ENCODE data around the gene ATRN.

Gene ATRN

DNA sequence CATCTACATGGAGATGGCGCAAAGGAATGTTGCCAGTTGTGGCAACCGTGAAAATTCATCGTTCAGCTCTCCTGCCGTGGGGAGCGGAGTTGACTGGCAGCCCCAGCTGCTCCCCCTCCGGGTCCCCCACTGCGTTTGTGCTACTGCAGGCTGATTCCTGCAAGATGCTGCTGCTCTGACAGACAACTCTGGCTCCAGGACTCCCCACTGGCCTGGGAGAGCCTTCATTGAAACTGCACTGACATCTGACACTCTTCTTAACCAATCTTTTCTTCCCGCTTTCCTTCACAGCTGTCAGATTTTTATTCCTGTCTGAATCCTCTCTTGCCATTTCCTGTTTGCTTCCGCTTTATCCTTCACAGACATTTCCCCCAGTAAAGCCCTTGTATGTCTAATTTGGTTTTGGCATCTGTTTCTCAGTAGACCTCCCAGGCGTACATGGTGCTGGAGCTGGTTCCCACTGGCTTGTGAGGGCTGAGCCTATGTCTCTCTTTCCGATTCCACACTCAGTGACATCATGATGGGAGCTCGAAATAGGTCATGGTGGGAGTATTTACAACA lies 9.5 kb upstream of the ATRN start:
- TF ChIP-seq CTCF (conservative IDR thresholded peaks at IDR 0.05; ENCODE audit: low read depth), result no peak
- no peak overlapping the region for H3K27ac ChIP-seq
- CTCF ChIA-PET, result interaction anchor here (0.6 to 0.8 kb wide), 2 partner anchors 394 to 1684 kb away, joined by 3 to 4 read pairs; no protein-coding TSS in a partner anchor
- no peak for DNase-seq (ENCODE audit: low spot score)
- POLR2A ChIA-PET (ENCODE audit: low non-redundant PET), result no interaction called here

GRCh38 chr20:3461911-3462677 lies 8.7 kb upstream of the ATRN start:
- TF ChIP-seq CTCF (conservative IDR thresholded peaks at IDR 0.05; ENCODE audit: low read depth), result no peak
- no peak overlapping the region for H3K27ac ChIP-seq
- ChIA-PET CTCF (interaction anchor here (0.8 kb wide), 1 partner anchor 393 kb away, joined by 4 read pairs; no protein-coding TSS in a partner anchor), POLR2A (ENCODE audit: low non-redundant PET) (no interaction called here)
- no peak for DNase-seq (ENCODE audit: low spot score)

GRCh38 chr20:3464166-3464565 lies 6.7 kb upstream of the ATRN start:
- CTCF ChIA-PET, result interaction anchor here (0.7 kb wide), 1 partner anchor 355 kb away, joined by 5 read pairs; no protein-coding TSS in a partner anchor
- no peak for TF ChIP-seq CTCF (conservative IDR thresholded peaks at IDR 0.05; ENCODE audit: low read depth)
- POLR2A ChIA-PET (ENCODE audit: low non-redundant PET), result no interaction called here
- no peak for DNase-seq (ENCODE audit: low spot score)
- H3K27ac ChIP-seq, result no peak overlapping the region

GRCh38 chr20:3465301-3465700 lies 5.5 kb upstream of the ATRN start:
- ChIA-PET CTCF (interaction anchor here (1.2 kb wide), 1 partner anchor 98 kb away, joined by 4 read pairs; no protein-coding TSS in a partner anchor), POLR2A (ENCODE audit: low non-redundant PET) (no interaction called here)
- TF ChIP-seq CTCF (conservative IDR thresholded peaks at IDR 0.05; ENCODE audit: low read depth), result no peak

DNA sequence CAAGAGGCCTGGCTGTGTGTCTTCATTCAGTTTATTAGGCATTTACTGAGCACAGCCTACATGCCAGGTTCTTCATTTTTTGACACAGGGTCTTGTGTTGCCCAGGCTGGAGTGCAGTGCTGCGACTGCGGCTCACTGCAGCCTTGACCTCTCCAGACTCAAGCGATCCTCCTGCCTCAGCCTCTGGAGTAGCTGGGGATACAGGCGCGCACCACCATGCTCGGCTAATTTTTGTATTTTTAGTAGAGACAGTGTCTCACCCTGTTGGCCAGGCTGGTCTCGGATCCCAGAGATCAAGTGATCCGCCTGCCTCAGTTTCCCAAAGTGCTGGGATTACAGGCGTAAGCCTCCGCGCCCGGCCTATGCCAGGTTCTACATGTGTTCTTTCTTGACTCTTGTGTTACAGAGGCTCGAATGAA lies 601 bp upstream of the ATRN start:
- CTCF ChIA-PET, result interaction anchor here (0.6 kb wide), 2 partner anchors 82 to 145 kb away, joined by 3 read pairs; no protein-coding TSS in a partner anchor
- no peak for DNase-seq (ENCODE audit: low spot score)
- peak overlapping the region; percentile 73 for H3K27ac ChIP-seq
- no peak for TF ChIP-seq CTCF (conservative IDR thresholded peaks at IDR 0.05; ENCODE audit: low read depth)
- POLR2A ChIA-PET (ENCODE audit: low non-redundant PET), result no interaction called here

More at GRCh38 chr20:3465301-3465700, 5.5 kb upstream of the ATRN start:
- H3K27ac ChIP-seq, result no peak overlapping the region
- DNase-seq (ENCODE audit: low spot score), result no peak

- peak; percentile 30 for DNase-seq (ENCODE audit: low spot score)
- ChIA-PET POLR2A (ENCODE audit: low non-redundant PET) (no interaction called here), CTCF (no interaction called here)
- no peak for TF ChIP-seq CTCF (conservative IDR thresholded peaks at IDR 0.05; ENCODE audit: low read depth)
- peak overlapping the region; percentile 73 for H3K27ac ChIP-seq
Observed at GRCh38 chr20:3471397-3472021, 691 bp downstream of the ATRN start.
